ENCODE measurements around the gene EPGN. TPM values are rescaled to one million over a fixed set of nuclear protein-coding genes. Genes with fewer than 3 reads are reported as not detected.

EPGN gene
- total and polyA plus RNA-seq, 2 of the 13 experiments (the other 11 are each of a cell fraction or from before 2014, with no cell fraction given), result not detected

- intact Hi-C loops (cut with micrococcal nuclease; ENCODE audit: unreplicated experiment), result no loop called here
- Histone ChIP-seq H3K36me3 (replicated peaks in 1 of 2; ENCODE audit: control insufficient read depth in 1 of 2, insufficient read depth in 2 of 2, low read length in 2 of 2) (no peaks in the 10 kb centered on the region), H3K27me3 (ENCODE audit: control insufficient read depth in 1 of 2, insufficient read depth in 2 of 2, low read length in 2 of 2) (no peaks in the 10 kb centered on the region; a peak in 1 of 5 replicates), H4K20me1 (ENCODE audit: insufficient read depth, low read length) (no peaks in the 10 kb centered on the region), H3K4me2 (ENCODE audit: low read depth, low read length) (no peak overlapping the region), H3K4me1 (ENCODE audit: insufficient read depth, low read length) (no peaks in the 10 kb centered on the region), H3K79me2 (ENCODE audit: insufficient read depth, low read length) (no peaks in the 10 kb centered on the region), H2AFZ (ENCODE audit: low read length) (no peak overlapping the region), H3K4me3 (replicated peaks in 1 of 3; ENCODE audit: insufficient read depth in 1 of 3, low read depth in 2 of 3, low read length in 3 of 3) (no peak overlapping the region), H3K9ac (ENCODE audit: insufficient read depth, low read depth, low read length) (no peak overlapping the region), H3K27ac (ENCODE audit: extremely low read length, insufficient read depth, low read length) (no peak overlapping the region), H3K9me3 (ENCODE audit: low read length) (no peaks in the 10 kb centered on the region)
- FAIRE-seq (no peak), DNase-seq (ENCODE audit: low spot score) (no peak), ATAC-seq (no peak)
- no peak for TF ChIP-seq TIGD3 (CRISPR knock-in tag; IDR thresholded peaks at IDR 0.05; ENCODE audit: borderline replicate concordance)
- TF ChIP-seq JARID2 (CRISPR knock-in tag; IDR thresholded peaks at IDR 0.05; ENCODE audit: insufficient replicate concordance), result no peak
- TF ChIP-seq FOXA1 (IDR thresholded peaks at IDR 0.05), result no peak
- TF ChIP-seq FOXA1 (CRISPR knock-in tag; IDR thresholded peaks at IDR 0.05), result no peak
- TF ChIP-seq ZNF101 (CRISPR knock-in tag; IDR thresholded peaks at IDR 0.05; ENCODE audit: borderline replicate concordance, low read depth), result no peak
- TF ChIP-seq TFAP4 (IDR thresholded peaks at IDR 0.05; ENCODE audit: borderline replicate concordance, low read depth), result no peak
- no peak for TF ChIP-seq THAP7 (CRISPR knock-in tag; IDR thresholded peaks at IDR 0.05)
- TF ChIP-seq ZNF780A (CRISPR knock-in tag; IDR thresholded peaks at IDR 0.05), result no peak
- TF ChIP-seq ZNF784 (CRISPR knock-in tag; IDR thresholded peaks at IDR 0.05; ENCODE audit: borderline replicate concordance), result no peak
- no peak for TF ChIP-seq ATAD3A (CRISPR knock-in tag; IDR thresholded peaks at IDR 0.05)
- in situ Hi-C loops (cut with HindIII; ENCODE audit: extremely low pct_ligation_motif_present, low pct_unique_long_range_greater_than_20kb), result no loop called here
- ChIA-PET CTCF (ENCODE audit: low intra/inter-chr PET ratio, low total read pairs) (no interaction called here), POLR2A (no interaction called here)
- no TSS peak for BruUV-seq (replicated peaks)
- WGBS (ENCODE audit: low lambda C conversion rate), result 26% methylated on average over 1 of the region's 1 CpG
These were observed 20.2 kb downstream of the EPGN start for GRCh38 chr4:74328501-74328900.
